ENCODE results near the gene SRGAP3. TPM values are rescaled to one million over a fixed set of nuclear protein-coding genes. Genes with fewer than 3 reads are reported as not detected.

SRGAP3 gene
- total and polyA plus RNA-seq, 8 donors = 5.1 to 28.9 (median 22.4) TPM

DNA sequence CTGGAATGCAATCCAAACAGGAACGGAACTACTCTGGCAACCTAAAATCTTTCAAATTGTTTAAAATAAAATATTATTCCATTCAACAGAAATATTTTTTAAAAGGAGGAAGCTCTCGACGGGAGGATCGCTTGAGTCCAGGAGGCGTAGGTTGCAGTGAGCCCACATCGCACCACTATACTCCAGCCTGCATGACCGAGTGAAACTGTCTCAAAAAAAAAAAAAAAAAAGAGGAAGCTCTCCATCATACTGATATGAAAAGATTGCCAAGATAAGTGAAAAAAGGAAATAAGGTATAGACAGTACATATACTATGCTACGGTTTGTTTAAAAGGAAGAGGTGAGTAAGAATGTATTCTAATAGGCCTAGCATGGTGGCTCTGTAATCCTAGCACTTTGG is 289.8 kb downstream of the SRGAP3 start:
- TF ChIP-seq, protein P1, sequence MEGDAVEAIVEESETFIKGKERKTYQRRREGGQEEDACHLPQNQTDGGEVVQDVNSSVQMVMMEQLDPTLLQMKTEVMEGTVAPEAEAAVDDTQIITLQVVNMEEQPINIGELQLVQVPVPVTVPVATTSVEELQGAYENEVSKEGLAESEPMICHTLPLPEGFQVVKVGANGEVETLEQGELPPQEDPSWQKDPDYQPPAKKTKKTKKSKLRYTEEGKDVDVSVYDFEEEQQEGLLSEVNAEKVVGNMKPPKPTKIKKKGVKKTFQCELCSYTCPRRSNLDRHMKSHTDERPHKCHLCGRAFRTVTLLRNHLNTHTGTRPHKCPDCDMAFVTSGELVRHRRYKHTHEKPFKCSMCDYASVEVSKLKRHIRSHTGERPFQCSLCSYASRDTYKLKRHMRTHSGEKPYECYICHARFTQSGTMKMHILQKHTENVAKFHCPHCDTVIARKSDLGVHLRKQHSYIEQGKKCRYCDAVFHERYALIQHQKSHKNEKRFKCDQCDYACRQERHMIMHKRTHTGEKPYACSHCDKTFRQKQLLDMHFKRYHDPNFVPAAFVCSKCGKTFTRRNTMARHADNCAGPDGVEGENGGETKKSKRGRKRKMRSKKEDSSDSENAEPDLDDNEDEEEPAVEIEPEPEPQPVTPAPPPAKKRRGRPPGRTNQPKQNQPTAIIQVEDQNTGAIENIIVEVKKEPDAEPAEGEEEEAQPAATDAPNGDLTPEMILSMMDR (IDR thresholded peaks at IDR 0.05) = no peak
- Histone ChIP-seq H3K9me3 (no peaks in the 10 kb centered on the region), H3K4me3 (no peak overlapping the region), H3K27me3 (no peaks in the 10 kb centered on the region), H3K4me1 (peaks cover 8 to 18% of the 10 kb centered on the region in 2 donors), H3K27ac (no peak overlapping the region), H3K36me3 (peaks cover 0 to 10% of the 10 kb centered on the region in 2 donors)
- intact Hi-C loops (cut with DNase I) = no loop called here
- no peak for ATAC-seq
- no peak for DNase-seq

DNA sequence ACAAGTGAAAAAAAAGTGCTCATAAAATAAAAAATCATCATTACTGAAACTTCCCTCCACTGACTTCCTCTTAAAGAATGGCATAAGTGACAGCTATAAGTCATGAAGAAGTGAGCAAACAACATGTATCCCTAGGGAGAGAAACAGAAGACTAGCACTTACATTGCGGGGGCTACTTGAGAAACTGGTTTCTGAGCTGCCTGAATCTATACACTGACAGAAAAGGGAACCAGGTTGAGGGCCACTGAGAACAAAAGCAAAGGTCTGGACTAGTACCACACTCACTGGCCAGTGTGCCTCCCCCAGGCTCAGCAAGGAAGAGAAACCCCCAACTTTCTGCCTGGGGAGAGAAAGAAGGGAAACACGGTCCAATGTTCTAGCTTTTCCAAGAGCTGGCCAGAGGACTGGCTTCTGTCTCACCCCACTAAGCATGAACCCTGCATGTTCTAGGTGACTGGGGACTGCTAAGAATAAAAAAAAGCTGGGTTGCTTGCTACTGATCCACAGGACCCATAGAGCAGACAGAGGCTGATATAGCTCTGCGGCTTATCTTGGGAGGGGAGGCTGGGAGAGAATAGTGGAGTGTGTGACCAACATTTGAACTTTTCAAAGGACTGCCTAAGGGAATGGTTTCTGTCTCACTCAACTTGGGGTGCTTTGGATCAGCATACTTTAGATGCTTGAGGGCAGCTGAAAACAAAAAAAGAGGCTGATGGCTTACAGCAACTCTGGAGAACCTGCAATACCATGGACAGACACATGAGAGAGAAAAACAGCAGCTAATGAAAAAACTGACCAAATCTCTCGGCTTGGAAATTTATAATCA is 294.3 kb downstream of the SRGAP3 start:
- TF ChIP-seq, protein P1 (IDR thresholded peaks at IDR 0.05) = no peak
- no peak overlapping the region for H3K27ac ChIP-seq
- no peak for ATAC-seq
- H3K27me3 ChIP-seq = no peaks in the 10 kb centered on the region
- H3K9me3 ChIP-seq = no peaks in the 10 kb centered on the region
- H3K36me3 ChIP-seq = peaks cover 0 to 10% of the 10 kb centered on the region in 2 donors
- no peak overlapping the region for H3K4me3 ChIP-seq
- no peak for DNase-seq
- peaks cover 0 to 7% of the 10 kb centered on the region in 2 donors for H3K4me1 ChIP-seq
- intact Hi-C loops (cut with DNase I) = no loop called here

DNA sequence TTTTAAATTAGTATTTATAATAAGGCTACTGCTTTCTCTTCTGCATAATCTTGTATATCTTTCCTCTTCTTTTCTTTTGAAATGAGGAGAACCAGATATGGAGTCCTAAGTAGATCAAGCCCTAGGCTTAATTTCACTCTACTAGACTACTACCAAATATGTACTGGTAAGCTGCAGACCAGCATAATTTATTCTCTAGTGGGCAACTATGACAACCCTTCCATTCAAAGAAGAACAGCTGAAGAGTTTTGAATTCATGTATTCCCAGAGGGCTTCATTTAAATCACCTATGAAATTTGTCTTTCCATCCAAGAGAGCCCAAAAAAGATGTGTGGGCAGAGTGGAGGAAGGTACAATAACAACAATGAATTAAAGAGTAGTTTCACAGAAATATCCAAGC is 296.1 kb downstream of the SRGAP3 start:
- no peaks in the 10 kb centered on the region for H3K4me1 ChIP-seq
- H3K9me3 ChIP-seq = no peaks in the 10 kb centered on the region
- ATAC-seq = no peak
- H3K27ac ChIP-seq = no peak overlapping the region
- no peak for DNase-seq
- no peak overlapping the region for H3K4me3 ChIP-seq
- TF ChIP-seq, protein P1 (IDR thresholded peaks at IDR 0.05) = no peak
- no peaks in the 10 kb centered on the region for H3K27me3 ChIP-seq
- H3K36me3 ChIP-seq = peaks cover 0 to 9% of the 10 kb centered on the region in 2 donors
- intact Hi-C loops (cut with DNase I) = no loop called here

DNA sequence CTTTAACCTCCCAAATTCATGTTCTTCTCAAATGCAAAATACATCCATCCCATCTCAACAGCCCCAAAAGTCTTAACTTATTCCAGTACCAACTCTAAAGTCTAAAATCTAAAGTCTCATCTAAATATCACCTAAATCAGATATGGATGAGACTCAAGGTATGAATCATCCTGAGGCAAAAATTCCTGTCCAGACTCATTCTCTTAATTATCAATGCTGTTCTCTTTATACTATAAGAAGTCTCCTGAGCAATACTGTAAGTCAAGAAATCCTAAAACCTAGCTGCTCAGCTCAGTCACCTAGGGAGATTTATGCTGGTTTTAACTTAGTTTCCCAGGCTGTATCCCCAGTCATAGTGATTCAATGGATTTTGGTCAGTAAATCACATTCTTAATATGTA is 297.3 kb downstream of the SRGAP3 start:
- Histone ChIP-seq H3K4me1 (no peaks in the 10 kb centered on the region), H3K27ac (no peak overlapping the region), H3K27me3 (no peaks in the 10 kb centered on the region), H3K36me3 (peaks cover 0 to under 1% of the 10 kb centered on the region in 2 donors), H3K4me3 (no peak overlapping the region), H3K9me3 (no peaks in the 10 kb centered on the region)
- ATAC-seq = no peak
- TF ChIP-seq, protein P1 (IDR thresholded peaks at IDR 0.05) = no peak
- intact Hi-C loops (cut with DNase I) = no loop called here
- DNase-seq = no peak

DNA sequence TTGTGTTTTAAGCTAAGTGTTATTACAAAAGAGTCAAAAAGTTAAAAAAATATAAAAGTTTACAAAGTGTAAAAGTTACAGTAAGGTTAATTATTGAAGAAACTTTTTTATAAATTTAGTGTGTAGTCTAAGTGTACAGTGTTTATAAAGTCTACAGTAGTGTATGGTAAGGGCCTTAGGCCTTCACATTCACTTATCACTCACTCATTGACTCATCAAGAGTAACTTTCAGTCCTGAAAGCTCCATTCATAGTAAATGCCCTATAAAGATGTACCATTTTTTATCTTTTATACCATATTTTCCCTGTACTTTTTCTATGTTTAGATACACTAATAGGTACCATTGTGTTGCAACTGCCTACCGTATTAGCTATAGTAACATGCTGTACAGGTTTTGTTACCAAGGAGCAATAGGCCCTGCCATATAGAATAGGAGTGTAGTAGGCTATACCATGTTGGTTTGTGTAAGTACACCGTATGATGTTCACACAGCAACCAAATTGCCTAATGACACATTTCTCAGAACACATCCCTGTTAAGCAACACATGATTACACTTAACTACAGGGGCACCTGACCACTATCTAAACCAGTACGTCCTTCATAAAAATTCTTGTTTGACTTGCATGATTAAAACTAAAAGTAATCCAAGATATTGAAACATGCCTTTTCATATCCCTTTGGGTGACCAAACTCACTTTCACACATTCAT is 303.4 kb downstream of the SRGAP3 start:
- TF ChIP-seq, protein P1 (IDR thresholded peaks at IDR 0.05) = no peak
- H3K9me3 ChIP-seq = peaks cover 0 to 15% of the 10 kb centered on the region in 2 donors
- H3K4me3 ChIP-seq = no peak overlapping the region
- H3K4me1 ChIP-seq = no peaks in the 10 kb centered on the region
- intact Hi-C loops (cut with DNase I) = no loop called here
- no peak overlapping the region for H3K27ac ChIP-seq
- DNase-seq (no peak), ATAC-seq (no peak)
- H3K27me3 ChIP-seq = no peaks in the 10 kb centered on the region
- H3K36me3 ChIP-seq = peaks cover 0 to 35% of the 10 kb centered on the region in 2 donors
